D721Med (cell line): ENCODE measurements around the gene SLCO3A1.

ENCODE experiments used
- DNase-seq: peaks from one replicate; pipeline ENCODE4 v3.0.0; 2011; ENCODE audit warnings: low spot score; ENCODE audit not compliant: insufficient read length
- FAIRE-seq: peaks from 2 replicates; lab custom pipeline; 2011; peaks lifted over from hg19 to GRCh38; lab: Jason Lieb, UNC
- TF ChIP-seq, protein P1 (sequence below): IDR thresholded peaks from 2 replicates; pipeline ENCODE4 v1.5.1; 2012; ENCODE audit warnings: mild to moderate bottlenecking, control low read depth; ENCODE audit not compliant: insufficient read depth; ENCODE audit errors: missing control alignments

The SLCO3A1 gene

DNA sequence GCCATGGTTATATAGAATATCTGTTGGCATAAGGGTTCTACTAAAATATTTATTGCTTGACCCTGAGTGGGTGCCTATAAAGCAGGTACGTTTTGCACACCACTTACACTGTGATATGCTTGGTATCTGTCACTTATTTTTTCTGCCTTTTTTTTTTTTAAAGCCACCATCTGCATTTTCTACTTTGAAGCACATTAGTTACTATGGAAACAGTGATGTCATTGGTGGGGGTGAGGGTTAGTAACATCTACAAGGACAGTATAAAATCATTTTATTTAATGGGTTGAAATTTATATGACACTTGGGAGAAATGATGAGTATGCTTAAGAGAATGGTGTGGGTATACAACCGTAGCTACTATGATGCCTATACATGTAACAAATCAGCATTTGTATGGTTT, 25.6 kb downstream of the SLCO3A1 start:
- TF ChIP-seq, protein P1, sequence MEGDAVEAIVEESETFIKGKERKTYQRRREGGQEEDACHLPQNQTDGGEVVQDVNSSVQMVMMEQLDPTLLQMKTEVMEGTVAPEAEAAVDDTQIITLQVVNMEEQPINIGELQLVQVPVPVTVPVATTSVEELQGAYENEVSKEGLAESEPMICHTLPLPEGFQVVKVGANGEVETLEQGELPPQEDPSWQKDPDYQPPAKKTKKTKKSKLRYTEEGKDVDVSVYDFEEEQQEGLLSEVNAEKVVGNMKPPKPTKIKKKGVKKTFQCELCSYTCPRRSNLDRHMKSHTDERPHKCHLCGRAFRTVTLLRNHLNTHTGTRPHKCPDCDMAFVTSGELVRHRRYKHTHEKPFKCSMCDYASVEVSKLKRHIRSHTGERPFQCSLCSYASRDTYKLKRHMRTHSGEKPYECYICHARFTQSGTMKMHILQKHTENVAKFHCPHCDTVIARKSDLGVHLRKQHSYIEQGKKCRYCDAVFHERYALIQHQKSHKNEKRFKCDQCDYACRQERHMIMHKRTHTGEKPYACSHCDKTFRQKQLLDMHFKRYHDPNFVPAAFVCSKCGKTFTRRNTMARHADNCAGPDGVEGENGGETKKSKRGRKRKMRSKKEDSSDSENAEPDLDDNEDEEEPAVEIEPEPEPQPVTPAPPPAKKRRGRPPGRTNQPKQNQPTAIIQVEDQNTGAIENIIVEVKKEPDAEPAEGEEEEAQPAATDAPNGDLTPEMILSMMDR: no peak
- DNase-seq (no peak), FAIRE-seq (no peak)

DNA sequence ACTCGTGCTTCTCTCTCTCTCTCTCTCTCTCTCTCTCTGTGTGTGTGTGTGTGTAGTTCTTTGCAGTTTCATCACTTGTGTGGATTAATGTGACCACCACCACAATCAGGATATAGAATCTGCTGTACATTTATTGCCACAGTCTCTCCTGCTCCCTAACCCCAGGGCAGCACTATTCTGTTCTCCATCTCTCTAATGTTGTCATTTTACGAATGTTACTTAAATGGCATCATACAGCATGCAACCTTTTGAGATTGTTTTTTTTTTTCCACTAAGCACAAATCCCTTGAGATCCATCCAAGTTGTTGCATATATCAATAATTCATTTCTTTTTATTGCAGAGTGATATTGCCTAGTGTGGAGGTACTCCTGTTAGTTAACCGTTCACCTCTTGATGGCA, 26.9 kb downstream of the SLCO3A1 start:
- TF ChIP-seq, protein P1: no peak
- FAIRE-seq: no peak

DNA sequence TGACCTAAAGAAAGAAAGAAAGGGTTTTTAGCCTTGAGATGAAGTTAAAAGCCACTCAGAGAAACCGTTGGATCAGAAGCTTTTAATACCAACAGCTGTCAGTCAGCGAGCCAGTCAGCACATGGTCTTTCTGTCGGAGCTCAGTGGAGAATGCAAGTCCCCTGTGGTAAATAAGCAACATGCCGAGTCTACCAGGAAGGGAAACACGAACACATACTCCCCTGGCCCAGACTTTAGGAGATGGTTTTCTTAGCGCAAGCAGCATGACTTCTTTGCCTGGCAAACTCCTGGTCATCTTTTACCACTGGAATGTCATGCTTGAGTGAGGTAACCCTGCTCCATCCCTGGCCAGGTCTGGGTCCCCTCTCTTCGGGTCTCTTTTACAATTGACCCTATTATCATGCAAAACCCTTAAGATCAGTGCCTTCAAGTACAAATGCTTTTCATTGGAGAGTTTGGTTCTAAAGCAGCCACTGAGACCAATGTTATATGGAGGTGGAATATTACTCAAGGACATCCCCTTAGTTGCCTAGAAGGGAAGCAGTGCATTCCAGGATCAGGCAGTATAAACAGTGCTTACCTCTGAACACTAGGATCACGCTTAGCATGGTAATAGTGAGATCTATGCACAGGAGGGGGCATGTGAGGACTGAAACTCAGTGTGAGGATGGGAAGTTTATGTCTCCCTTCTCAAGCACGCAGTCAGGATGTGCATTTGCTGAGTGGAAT, 28.2 kb downstream of the SLCO3A1 start:
- no peak for DNase-seq
- TF ChIP-seq, protein P1: no peak
- FAIRE-seq: no peak

More for the DNA sequence above, 26.9 kb downstream of the SLCO3A1 start:
- DNase-seq: no peak

DNA sequence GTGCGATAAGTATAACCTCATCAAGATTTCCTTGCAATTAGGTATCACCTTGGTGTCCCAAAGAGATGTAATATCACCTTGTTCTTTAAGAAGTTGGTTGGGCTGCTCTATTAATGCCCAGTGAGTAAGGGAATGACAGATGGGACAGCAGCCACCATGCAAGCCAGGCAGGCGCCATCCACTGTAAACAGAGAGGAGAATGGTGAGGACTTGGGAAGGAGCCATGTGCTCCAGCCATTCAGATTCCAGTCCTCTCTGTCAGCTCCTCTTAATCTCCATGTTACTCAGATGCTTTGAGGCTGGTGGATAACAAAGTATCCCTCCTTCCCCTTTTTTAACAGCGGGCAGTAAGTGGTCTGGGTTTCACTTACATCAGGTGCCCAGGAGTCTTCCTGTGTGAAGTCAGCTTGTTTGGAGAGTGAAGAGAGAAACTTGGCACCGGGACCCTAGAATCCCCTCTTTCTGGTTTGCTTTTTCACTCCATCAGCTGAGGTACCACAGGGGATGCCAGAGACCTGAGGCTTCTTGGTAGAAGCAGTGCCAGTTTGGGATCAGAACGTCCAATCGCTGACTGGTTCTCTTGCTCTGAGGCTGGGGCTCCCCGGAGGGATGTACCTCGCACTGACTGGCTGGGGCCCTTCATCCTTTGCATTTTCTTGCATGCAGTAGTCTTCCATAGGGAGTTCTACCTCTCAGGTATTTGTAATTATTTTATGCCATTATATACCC, 29.5 kb downstream of the SLCO3A1 start:
- TF ChIP-seq, protein P1: no peak
- DNase-seq (no peak), FAIRE-seq (no peak)

DNA sequence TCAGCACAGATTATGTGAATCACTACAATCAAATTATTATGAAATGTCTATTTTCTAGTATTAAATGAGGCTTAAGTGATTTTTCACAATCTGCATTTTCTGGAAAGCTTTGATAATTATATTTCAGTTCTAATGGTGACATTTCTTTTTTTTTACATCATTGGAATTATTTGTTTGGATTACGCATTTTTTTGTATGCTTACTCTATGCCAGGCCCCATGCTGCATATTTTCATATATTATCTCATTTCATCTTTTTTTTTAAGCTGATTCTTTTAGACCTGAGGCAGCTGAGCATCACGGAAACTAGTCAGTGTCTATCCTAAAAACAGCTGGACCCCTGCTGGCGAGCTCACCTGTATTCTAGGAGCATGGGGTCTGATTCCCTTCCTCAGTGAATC, 31.1 kb downstream of the SLCO3A1 start:
- no peak for FAIRE-seq
- TF ChIP-seq, protein P1: no peak
- no peak for DNase-seq

DNA sequence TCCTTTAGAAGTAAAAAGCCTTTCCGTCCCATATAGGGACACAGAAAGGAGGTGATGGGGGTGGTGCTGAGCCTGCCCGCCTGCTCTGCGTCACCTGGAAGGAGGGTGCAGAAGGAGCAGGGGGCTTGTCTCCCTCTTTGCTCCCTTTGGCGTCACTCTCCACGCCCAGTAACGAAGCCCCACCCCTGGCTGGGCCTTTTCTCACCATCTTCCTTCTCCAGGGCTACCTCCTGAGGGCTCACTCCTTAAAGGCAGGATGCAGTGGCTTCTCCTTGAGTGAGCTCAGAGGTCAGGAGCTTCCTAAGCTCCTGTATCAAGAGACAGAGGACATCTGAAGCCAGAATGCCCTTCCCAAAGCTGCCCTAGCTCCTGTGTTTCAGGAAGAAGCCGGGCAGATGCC, 31.5 kb downstream of the SLCO3A1 start:
- TF ChIP-seq, protein P1: no peak
- no peak for DNase-seq
- FAIRE-seq: no peak
